Parathyroid adenoma (tissue), 2 donors: ENCODE data around the gene NME9.

Experiments used
- H2AFZ ChIP-seq: fragments of 300-600 bp; sonication (generic); one replicate; pipeline ENCODE4 v1.7.0; 2017; ENCODE audit warnings: antibody characterized with exemption, mild to moderate bottlenecking
- H3K27ac ChIP-seq: fragments of 300-600 bp; sonication (generic); one replicate; pipeline ENCODE4 v1.7.0; 2017
- H3K27me3 ChIP-seq: fragments of 300-600 bp; sonication (generic); one replicate; pipeline ENCODE4 v1.7.0; 2017; ENCODE audit warnings: low read length; ENCODE audit not compliant: control insufficient read depth, insufficient read depth
- H3K36me3 ChIP-seq: fragments of 300-600 bp; sonication (generic); one replicate; pipeline ENCODE4 v1.7.0; 2017; ENCODE audit warnings: low read length; ENCODE audit not compliant: control insufficient read depth, insufficient read depth
- H3K4me1 ChIP-seq: fragments of 300-600 bp; sonication (generic); one replicate; pipeline ENCODE4 v1.7.0; 2017; ENCODE audit warnings: control low read depth
- H3K4me2 ChIP-seq: fragments of 300-600 bp; sonication (generic); one replicate; pipeline ENCODE4 v1.7.0; 2017; ENCODE audit warnings: low read length
- H3K4me3 ChIP-seq: fragments of 300-600 bp; sonication (generic); one replicate; pipeline ENCODE4 v1.7.0; 2017; ENCODE audit warnings: low read depth, low read length
- H3K79me2 ChIP-seq: fragments of 300-600 bp; sonication (generic); one replicate; pipeline ENCODE4 v1.7.0; 2017; ENCODE audit warnings: control low read depth
- H3K9ac ChIP-seq: fragments of 300-600 bp; sonication (generic); one replicate; pipeline ENCODE4 v1.7.0; 2017; ENCODE audit warnings: mild to moderate bottlenecking
- H3K9me3 ChIP-seq: fragments of 300-600 bp; sonication (generic); one replicate; pipeline ENCODE4 v1.7.0; 2017; ENCODE audit warnings: low read length; ENCODE audit not compliant: control insufficient read depth
- TF ChIP-seq, protein P1 (sequence below): fragments of 300-600 bp; sonication (generic); IDR thresholded peaks from one replicate; pipeline ENCODE4 v1.7.0; 2017; ENCODE audit warnings: antibody characterized with exemption, mild to moderate bottlenecking
- donor health status: primary hyperparathyroidism.

The NME9 gene

DNA sequence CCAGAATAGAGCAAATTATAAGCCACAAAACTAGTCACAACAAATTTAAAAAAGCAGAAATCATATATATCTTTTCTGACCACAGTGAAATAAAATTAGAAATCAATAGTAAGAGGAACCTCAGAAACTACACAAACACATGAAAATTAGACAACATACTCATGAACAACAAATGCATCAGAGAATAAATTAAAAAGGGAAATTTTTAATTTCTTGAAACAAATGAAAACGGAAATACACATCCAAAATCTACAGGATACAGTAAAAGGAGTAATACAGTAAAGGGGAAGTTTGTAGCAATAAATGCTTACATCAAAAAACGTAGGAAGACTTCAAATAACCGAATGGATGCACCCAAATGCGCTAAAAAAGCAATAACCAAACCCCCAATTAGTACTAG, 19.2 kb downstream of the NME9 start:
- Histone ChIP-seq H3K4me2 (no peak overlapping the region), H3K4me3 (no peak overlapping the region), H3K9me3 (no peaks in the 10 kb centered on the region), H3K36me3 (no peaks in the 10 kb centered on the region), H3K27me3 (no peaks in the 10 kb centered on the region), H3K27ac (no peak overlapping the region), H3K79me2 (no peaks in the 10 kb centered on the region), H3K4me1 (no peaks in the 10 kb centered on the region), H2AFZ (no peak overlapping the region), H3K9ac (no peak overlapping the region)
- TF ChIP-seq, protein P1, sequence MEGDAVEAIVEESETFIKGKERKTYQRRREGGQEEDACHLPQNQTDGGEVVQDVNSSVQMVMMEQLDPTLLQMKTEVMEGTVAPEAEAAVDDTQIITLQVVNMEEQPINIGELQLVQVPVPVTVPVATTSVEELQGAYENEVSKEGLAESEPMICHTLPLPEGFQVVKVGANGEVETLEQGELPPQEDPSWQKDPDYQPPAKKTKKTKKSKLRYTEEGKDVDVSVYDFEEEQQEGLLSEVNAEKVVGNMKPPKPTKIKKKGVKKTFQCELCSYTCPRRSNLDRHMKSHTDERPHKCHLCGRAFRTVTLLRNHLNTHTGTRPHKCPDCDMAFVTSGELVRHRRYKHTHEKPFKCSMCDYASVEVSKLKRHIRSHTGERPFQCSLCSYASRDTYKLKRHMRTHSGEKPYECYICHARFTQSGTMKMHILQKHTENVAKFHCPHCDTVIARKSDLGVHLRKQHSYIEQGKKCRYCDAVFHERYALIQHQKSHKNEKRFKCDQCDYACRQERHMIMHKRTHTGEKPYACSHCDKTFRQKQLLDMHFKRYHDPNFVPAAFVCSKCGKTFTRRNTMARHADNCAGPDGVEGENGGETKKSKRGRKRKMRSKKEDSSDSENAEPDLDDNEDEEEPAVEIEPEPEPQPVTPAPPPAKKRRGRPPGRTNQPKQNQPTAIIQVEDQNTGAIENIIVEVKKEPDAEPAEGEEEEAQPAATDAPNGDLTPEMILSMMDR: no peak

DNA sequence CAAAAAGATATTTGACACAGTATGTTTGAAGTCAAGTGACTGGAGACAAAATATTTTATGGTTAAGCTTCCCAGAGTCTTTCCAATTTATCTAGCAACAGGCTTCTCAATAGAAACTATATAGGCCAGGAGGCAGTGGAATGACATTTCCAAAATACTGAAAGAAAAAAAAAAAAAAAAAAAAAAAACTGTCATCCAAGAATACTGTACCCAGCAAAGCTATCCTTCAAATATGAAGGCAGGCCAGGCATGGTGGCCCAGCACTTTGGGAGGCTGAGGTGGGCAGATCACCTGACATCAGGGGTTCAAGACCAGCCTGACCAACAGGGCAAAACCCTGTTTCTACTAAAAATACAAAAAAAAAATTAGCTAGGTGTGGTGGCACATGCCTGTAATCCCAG, 20.9 kb downstream of the NME9 start:
- Histone ChIP-seq H3K27ac (no peak overlapping the region), H3K36me3 (no peaks in the 10 kb centered on the region), H2AFZ (no peak overlapping the region), H3K4me1 (no peaks in the 10 kb centered on the region), H3K79me2 (no peaks in the 10 kb centered on the region), H3K9me3 (no peaks in the 10 kb centered on the region), H3K9ac (no peak overlapping the region), H3K4me2 (no peak overlapping the region), H3K27me3 (no peaks in the 10 kb centered on the region), H3K4me3 (no peak overlapping the region)
- TF ChIP-seq, protein P1: no peak

DNA sequence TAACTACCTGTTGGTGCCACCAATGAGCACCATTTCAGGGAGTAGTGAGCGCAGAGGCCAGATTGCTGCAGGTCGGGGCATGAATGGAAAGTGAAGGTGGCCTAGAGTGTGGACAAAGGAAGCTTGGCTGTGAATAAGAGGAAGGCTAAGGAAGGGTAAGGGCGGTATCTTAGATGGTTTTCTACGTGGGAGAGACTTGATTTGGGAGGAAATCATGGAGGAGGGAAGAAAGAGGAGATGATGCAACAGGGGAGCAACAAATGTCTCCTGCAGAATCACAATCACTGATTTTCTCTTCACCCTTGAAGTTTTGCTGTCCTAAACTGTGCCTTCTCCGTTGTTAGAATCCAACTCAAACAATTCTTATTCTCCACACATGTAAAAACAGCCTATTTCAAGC, 21.8 kb downstream of the NME9 start:
- no peaks in the 10 kb centered on the region for H3K4me1 ChIP-seq
- H3K36me3 ChIP-seq: no peaks in the 10 kb centered on the region
- H3K4me2 ChIP-seq: no peak overlapping the region
- H3K27ac ChIP-seq: no peak overlapping the region
- H3K9ac ChIP-seq: no peak overlapping the region
- no peak overlapping the region for H2AFZ ChIP-seq
- H3K9me3 ChIP-seq: no peaks in the 10 kb centered on the region
- H3K79me2 ChIP-seq: no peaks in the 10 kb centered on the region
- TF ChIP-seq, protein P1: no peak
- no peaks in the 10 kb centered on the region for H3K27me3 ChIP-seq
- H3K4me3 ChIP-seq: no peak overlapping the region

DNA sequence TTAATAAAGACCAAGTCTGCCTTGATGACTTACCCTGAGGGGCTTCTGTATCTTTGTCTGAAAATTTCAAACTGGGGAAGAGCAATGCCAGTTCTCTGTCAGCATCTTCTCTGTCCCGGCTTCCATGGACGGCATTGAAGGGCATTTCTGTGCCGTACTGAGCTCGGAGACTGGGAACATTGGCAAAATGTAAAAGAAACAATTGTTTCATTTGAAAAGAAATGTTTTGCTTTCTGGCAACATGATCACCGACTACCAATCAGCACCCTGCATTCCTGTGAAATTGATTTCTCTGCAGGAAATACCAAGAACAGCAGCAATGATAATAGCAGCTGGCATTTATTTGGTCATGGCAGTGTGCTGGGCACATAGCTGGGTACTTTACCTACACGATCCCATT, 26.2 kb downstream of the NME9 start:
- H3K4me3 ChIP-seq: no peak overlapping the region

DNA sequence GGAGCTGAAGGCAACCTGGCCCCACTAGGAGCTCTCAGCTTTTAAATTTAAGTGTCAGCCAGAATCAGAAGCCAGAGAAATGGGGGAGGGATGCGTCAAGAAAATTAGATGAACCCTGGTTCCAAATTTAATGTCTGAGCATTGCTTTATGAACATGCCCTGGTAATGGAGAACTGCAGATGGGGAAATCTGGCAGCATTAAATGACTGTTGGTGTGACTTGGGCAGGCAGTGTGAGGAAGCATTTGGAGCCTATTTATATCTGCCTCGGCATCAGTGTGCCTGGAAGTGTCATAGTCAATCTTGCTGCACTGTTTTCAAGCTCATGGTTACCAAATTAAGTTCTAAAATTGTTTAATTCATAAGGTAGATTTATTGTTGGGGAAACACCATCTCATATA, 29.0 kb downstream of the NME9 start:
- no peaks in the 10 kb centered on the region for H3K79me2 ChIP-seq
- H3K4me1 ChIP-seq: no peaks in the 10 kb centered on the region
- TF ChIP-seq, protein P1: no peak
- H3K9me3 ChIP-seq: no peaks in the 10 kb centered on the region
- no peak overlapping the region for H3K4me2 ChIP-seq
- no peak overlapping the region for H3K27ac ChIP-seq
- no peak overlapping the region for H3K4me3 ChIP-seq
- no peak overlapping the region for H2AFZ ChIP-seq
- no peaks in the 10 kb centered on the region for H3K36me3 ChIP-seq
- no peak overlapping the region for H3K9ac ChIP-seq
- no peaks in the 10 kb centered on the region for H3K27me3 ChIP-seq

More for the DNA sequence above, 26.2 kb downstream of the NME9 start:
- Histone ChIP-seq H3K27ac (no peak overlapping the region), H3K9me3 (no peaks in the 10 kb centered on the region), H3K79me2 (no peaks in the 10 kb centered on the region), H2AFZ (no peak overlapping the region), H3K27me3 (no peaks in the 10 kb centered on the region), H3K36me3 (no peaks in the 10 kb centered on the region), H3K9ac (no peak overlapping the region), H3K4me1 (no peaks in the 10 kb centered on the region), H3K4me2 (no peak overlapping the region)
- TF ChIP-seq, protein P1: no peak
